ENCODE measurements around the gene SIAH2. TPM values are rescaled to one million over a fixed set of nuclear protein-coding genes. Genes with fewer than 3 reads are reported as not detected.

The SIAH2 gene
- total and polyA plus RNA-seq, 2 of the 8 experiments (the other 6 are each of a cell fraction or from before 2014, with no cell fraction given), result 23.9 to 34.2 TPM

DNA sequence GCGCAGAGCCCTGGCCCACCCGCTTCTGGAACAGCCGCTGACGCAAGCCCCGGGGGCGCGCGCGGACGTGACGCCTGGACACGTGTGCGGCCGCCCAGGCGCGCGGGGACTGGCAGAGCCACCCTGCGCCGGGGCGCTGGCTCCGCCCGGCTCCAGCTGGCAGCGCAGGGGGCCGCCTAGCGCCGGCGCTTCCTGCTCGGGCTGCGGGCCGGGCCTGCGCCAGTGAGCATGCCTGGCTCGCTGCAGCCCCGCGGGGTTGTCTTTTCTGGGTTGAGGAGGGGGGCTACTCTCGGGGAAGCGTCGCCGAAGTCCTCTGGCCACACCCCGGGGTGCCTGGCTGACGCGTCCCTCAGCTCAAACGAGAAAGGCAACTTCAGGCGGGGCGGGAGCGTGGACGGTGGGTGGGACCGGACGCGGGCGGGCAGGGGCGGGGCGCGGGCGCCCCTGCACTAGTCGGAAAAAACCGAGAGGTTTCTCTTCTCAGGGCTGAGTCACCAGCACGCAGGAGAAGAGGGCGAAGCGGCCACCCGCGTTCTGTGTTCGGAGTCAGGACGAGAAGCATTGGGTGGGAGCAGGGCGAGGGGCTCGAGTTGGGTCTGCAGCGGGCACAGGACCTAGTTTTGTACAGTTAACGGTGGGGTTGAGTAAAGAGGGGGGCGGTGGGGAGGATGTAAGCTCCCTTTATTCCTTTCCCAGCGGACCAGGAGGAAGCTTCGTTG lies at the start of gene SIAH2 (continued):
- TF ChIP-seq CREB1 (IDR thresholded peaks at IDR 0.05) (peak; percentile 70), BACH1 (IDR thresholded peaks at IDR 0.05; ENCODE audit: low read length) (no peak), BCL11A (IDR thresholded peaks at IDR 0.05; ENCODE audit: low read depth in 2 of 2, low read length in 2 of 2) (no peak), TAF1 (IDR thresholded peaks at IDR 0.05; ENCODE audit: low read depth, low read length) (peak; percentile 48; the same call in 1 of the 2 replicates), ZNF274 (IDR thresholded peaks at IDR 0.05; ENCODE audit: borderline replicate concordance, extremely low read depth, low read length) (no peak), BRCA1 (IDR thresholded peaks at IDR 0.05; ENCODE audit: low read depth, low read length) (no peak), GABPA (IDR thresholded peaks at IDR 0.05; ENCODE audit: borderline replicate concordance, insufficient read depth, low read length) (no peak), TAF7 (optimal IDR thresholded peaks at IDR 0.05; ENCODE audit: borderline replicate concordance, low read depth, low read length) (peak; percentile 56), TEAD4 (IDR thresholded peaks at IDR 0.05; ENCODE audit: low read depth, low read length) (no peak), SIN3A (conservative IDR thresholded peaks at IDR 0.05 in 1 of 2, IDR thresholded peaks at IDR 0.05 in 1 of 2; ENCODE audit: low read depth in 1 of 2, low read length in 2 of 2) (peak in 1 of 2 experiments; percentile 85; a peak in 2 of 4 replicates), CHD2 (IDR thresholded peaks at IDR 0.05; ENCODE audit: low read length) (no peak)
- TF ChIP-seq, protein P1, sequence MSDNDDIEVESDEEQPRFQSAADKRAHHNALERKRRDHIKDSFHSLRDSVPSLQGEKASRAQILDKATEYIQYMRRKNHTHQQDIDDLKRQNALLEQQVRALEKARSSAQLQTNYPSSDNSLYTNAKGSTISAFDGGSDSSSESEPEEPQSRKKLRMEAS (IDR thresholded peaks at IDR 0.05), result peak; percentile 70; the same call in 1 of the 2 replicates
- TF ChIP-seq, protein P2, sequence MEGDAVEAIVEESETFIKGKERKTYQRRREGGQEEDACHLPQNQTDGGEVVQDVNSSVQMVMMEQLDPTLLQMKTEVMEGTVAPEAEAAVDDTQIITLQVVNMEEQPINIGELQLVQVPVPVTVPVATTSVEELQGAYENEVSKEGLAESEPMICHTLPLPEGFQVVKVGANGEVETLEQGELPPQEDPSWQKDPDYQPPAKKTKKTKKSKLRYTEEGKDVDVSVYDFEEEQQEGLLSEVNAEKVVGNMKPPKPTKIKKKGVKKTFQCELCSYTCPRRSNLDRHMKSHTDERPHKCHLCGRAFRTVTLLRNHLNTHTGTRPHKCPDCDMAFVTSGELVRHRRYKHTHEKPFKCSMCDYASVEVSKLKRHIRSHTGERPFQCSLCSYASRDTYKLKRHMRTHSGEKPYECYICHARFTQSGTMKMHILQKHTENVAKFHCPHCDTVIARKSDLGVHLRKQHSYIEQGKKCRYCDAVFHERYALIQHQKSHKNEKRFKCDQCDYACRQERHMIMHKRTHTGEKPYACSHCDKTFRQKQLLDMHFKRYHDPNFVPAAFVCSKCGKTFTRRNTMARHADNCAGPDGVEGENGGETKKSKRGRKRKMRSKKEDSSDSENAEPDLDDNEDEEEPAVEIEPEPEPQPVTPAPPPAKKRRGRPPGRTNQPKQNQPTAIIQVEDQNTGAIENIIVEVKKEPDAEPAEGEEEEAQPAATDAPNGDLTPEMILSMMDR (IDR thresholded peaks at IDR 0.05; ENCODE audit: control extremely low read depth in 1 of 3, insufficient read depth in 1 of 3, low read depth in 1 of 3, low read length in 3 of 3), result 0 out of 4 replicates have a peak, but pooled peaks of 1 of the 3 experiments have one; percentile 11
